ENCODE measurements around the gene C1orf87. TPM values are rescaled to one million over a fixed set of nuclear protein-coding genes. Genes with fewer than 3 reads are reported as not detected.

The C1orf87 gene
- polyA plus RNA-seq, 3 donors = 0.16 to 0.31 (median 0.17) TPM

DNA sequence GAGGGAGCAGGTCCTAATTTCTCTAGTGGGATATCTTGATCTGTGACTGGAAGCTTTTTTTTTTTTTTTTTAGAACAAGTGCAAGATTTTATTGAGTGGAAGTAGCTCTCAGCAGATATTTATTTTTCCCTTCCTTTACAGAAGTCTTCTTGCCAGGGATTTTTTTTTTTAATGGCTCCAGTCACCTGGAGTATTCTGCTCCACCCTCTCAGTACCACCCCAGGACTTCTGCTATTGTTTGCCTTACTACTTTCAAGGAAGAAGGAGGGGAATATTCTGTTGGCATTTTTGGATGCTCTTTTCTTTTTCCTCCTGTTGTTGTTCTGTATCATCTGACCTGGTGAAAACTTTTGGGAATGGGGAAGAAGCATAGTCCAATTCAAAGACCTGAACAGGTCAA, 123.9 kb downstream of the C1orf87 start:
- no peak for DNase-seq

DNA sequence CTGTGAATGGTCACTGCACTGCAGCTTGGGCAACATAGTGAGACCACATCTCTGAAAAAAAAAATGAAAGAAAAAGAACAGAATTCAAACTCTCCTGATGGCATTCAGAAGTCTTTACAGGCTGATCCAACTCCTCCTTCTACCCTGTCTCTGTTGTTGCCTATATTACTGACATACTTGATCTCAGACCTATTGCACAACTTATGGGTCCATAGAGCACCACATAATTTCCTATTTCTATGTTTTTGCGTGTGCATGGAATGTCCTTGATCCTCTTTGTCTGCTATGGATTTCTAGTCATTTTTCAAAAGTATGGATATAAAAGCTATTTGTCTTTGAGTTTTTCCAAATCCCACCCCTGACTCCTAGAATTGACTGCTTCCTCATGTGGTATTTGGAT, 124.6 kb downstream of the C1orf87 start:
- DNase-seq = no peak

DNA sequence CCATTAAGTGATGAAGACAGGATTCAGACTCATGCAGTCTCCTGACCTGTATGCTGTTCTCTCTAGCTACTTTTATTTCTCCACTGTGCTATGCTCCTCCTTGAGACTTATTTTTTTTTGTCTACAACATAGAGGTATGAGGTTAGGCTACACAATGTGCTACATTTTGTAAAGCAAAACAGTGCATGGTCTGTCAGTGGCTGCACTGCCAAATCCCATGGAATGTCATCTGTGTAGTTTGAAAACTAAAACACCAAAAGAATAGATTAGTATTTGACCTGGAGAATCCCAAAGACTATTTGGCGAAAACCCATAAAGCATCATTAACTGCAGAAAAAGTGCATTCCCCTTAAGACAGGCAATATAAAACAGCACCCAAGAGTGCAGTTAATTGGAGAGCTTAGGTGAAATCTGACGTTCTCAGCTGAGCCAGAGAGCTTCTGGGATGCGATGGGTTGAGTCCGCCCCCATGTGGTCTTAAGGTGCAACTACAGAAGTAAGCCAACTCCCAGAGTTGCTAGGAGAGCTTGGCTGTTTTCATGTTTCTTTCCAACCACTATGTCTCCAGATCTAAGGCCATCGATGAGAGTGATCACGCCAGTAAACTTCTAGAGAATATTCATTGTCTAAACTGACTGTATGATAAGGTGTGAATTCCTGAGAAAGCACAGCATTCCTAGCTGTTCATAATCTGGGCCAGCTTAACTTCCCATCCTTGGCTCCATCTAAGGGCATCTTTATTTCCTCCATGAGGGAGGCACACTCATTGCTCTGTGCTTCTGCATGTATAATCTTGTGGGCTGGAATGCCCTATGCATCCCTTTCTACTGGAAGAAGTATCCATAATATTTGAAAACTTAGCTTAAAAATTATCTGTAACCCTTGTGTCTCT, 126.3 kb downstream of the C1orf87 start:
- peak; percentile 57 for DNase-seq

DNA sequence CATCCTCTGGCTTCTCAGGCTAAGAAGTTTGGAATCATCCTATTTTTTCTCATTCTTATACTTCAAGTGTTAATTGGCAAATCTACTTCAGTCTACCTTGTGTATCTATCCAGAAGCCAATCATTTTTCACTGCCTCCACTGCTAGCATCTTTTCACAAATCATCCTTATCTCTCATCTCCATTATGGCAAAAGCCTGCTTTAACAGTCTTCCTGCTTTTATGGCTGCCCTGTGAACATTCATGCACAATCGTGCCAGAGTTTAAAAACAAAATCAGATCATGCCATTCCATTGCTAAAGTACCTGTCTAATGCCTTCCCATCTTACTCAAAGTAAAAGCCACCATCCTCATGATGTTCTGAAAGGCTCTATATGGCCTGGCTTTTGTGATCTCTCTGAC, 127.8 kb downstream of the C1orf87 start:
- no peak for DNase-seq

Other genes starting within 250 kb of the C1orf87 start
- 1 to 10 TPM in 2 of 3 donors, under 1 TPM in 1; 0.99 to 1.5 (median 1.4) TPM for gene CYP2J2, start 147.0 kb downstream of the C1orf87 start, polyA plus RNA-seq (ENCODE audit: insufficient read length in 3 of 3)